ENCODE data around the gene RBPJ. TPM values are rescaled to one million over a fixed set of nuclear protein-coding genes. Genes with fewer than 3 reads are reported as not detected.

RBPJ gene
- total RNA-seq, 6 experiments from 2014 or later = 60.9 to 71.7 (median 69.0) TPM

GRCh38 chr4:26288355-26288909 lies 32.4 kb upstream of the RBPJ start:
- peak; percentile 72 for DNase-seq
- Mint-ChIP-seq H3K4me1 (ENCODE audit: low read depth) (peaks cover 38% of the 10 kb centered on the region), H3K27ac (peak overlapping the region; percentile 89), H3K36me3 (ENCODE audit: low read depth) (no peaks in the 10 kb centered on the region), H3K4me3 (peak overlapping the region; percentile 71), H3K27me3 (ENCODE audit: insufficient read depth) (no peaks in the 10 kb centered on the region), H3K9me3 (no peaks in the 10 kb centered on the region)
- TF ChIP-seq, protein P1, sequence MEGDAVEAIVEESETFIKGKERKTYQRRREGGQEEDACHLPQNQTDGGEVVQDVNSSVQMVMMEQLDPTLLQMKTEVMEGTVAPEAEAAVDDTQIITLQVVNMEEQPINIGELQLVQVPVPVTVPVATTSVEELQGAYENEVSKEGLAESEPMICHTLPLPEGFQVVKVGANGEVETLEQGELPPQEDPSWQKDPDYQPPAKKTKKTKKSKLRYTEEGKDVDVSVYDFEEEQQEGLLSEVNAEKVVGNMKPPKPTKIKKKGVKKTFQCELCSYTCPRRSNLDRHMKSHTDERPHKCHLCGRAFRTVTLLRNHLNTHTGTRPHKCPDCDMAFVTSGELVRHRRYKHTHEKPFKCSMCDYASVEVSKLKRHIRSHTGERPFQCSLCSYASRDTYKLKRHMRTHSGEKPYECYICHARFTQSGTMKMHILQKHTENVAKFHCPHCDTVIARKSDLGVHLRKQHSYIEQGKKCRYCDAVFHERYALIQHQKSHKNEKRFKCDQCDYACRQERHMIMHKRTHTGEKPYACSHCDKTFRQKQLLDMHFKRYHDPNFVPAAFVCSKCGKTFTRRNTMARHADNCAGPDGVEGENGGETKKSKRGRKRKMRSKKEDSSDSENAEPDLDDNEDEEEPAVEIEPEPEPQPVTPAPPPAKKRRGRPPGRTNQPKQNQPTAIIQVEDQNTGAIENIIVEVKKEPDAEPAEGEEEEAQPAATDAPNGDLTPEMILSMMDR (IDR thresholded peaks at IDR 0.05) = no peak

DNA sequence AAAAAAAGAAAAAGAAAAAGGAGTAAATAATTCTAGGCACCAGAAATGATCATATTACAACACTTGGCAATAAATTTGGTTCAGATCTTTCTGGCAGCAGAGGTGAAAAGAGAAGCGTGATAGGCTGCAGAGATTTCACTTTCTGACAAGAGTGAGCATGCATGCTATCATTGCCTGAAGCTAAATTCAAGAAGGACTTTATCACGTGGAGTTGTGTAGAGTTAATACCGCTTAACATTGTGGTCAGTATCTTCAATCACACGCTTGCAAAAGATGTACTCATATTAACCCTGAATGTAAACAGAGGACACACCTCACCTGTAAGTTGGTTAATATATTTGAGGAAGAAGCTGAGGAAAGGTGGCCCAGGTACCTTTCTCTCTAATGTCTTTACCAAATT lies 31.4 kb upstream of the RBPJ start:
- Mint-ChIP-seq H3K4me1 (ENCODE audit: low read depth) (peaks cover 32% of the 10 kb centered on the region), H3K4me3 (no peak overlapping the region), H3K9me3 (no peaks in the 10 kb centered on the region)

GRCh38 chr4:26290321-26290720 lies 30.5 kb upstream of the RBPJ start:
- Mint-ChIP-seq H3K27ac (no peak overlapping the region), H3K4me3 (no peak overlapping the region), H3K27me3 (ENCODE audit: insufficient read depth) (no peaks in the 10 kb centered on the region), H3K9me3 (no peaks in the 10 kb centered on the region), H3K4me1 (ENCODE audit: low read depth) (peaks cover 32% of the 10 kb centered on the region), H3K36me3 (ENCODE audit: low read depth) (no peaks in the 10 kb centered on the region)
- no peak for DNase-seq
- TF ChIP-seq, protein P1 (IDR thresholded peaks at IDR 0.05) = no peak

More for the DNA sequence above, 31.4 kb upstream of the RBPJ start:
- TF ChIP-seq, protein P1 (IDR thresholded peaks at IDR 0.05) = no peak
- H3K27ac Mint-ChIP-seq = peak overlapping the region; percentile 89; the same call in 1 of the 2 replicates
- no peak for DNase-seq
- H3K27me3 Mint-ChIP-seq (ENCODE audit: insufficient read depth) = no peaks in the 10 kb centered on the region
- no peaks in the 10 kb centered on the region for H3K36me3 Mint-ChIP-seq (ENCODE audit: low read depth)

DNA sequence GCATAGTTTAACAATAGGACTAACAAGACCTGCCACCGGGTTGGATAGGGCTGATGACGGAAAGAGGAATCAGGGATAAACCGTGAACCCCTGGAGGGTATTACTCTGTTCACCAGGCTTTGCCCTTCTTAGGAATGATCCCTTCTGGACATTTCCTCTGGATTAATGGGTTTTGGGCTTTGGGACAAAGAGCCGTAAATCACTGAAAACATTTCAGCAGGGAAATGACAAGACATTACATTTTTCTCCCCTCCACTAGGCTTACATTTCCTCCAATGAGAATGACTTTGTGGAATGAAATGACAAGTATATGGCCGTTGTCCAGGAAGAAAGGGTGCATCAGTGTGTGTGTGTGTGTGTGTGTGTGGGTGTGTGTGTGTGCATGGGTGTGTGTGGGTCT lies 25.9 kb upstream of the RBPJ start:
- H3K4me3 Mint-ChIP-seq = no peak overlapping the region
- H3K36me3 Mint-ChIP-seq (ENCODE audit: low read depth) = no peaks in the 10 kb centered on the region
- DNase-seq = no peak
- H3K4me1 Mint-ChIP-seq (ENCODE audit: low read depth) = peaks cover 31% of the 10 kb centered on the region
- H3K27me3 Mint-ChIP-seq (ENCODE audit: insufficient read depth) = no peaks in the 10 kb centered on the region
- H3K27ac Mint-ChIP-seq = no peak overlapping the region
- H3K9me3 Mint-ChIP-seq = no peaks in the 10 kb centered on the region
- TF ChIP-seq, protein P1 (IDR thresholded peaks at IDR 0.05) = no peak

GRCh38 chr4:26296021-26296420 lies 24.8 kb upstream of the RBPJ start:
- TF ChIP-seq, protein P1 (IDR thresholded peaks at IDR 0.05) = no peak
- DNase-seq = no peak
- Mint-ChIP-seq H3K27ac (no peak overlapping the region), H3K27me3 (ENCODE audit: insufficient read depth) (no peaks in the 10 kb centered on the region), H3K4me1 (ENCODE audit: low read depth) (peaks cover 41% of the 10 kb centered on the region), H3K9me3 (no peaks in the 10 kb centered on the region), H3K4me3 (no peak overlapping the region), H3K36me3 (ENCODE audit: low read depth) (no peaks in the 10 kb centered on the region)
